Measurements from ENCODE around the gene FAM168A.

- no peak for TF ChIP-seq EP300 (IDR thresholded peaks at IDR 0.05)
- TF ChIP-seq POLR2AphosphoS5 (IDR thresholded peaks at IDR 0.05): no peak
- TF ChIP-seq CTCF (IDR thresholded peaks at IDR 0.05): no peak
- no peak for TF ChIP-seq POLR2A (IDR thresholded peaks at IDR 0.05; ENCODE audit: low read depth)
These were observed 6.2 kb downstream of the FAM168A start for GRCh38 chr11:73591743-73592142.

All from esophagus muscularis mucosa (tissue), 4 donors.